Endothelial cell of umbilical vein (primary cell): ENCODE results near the gene ROPN1. TPM values are rescaled to one million over a fixed set of nuclear protein-coding genes. Genes with fewer than 3 reads are reported as not detected.
"Not testable (repeated sequence)": the region's sequence is repeated elsewhere in the genome, so short reads cannot be mapped to it uniquely, and the experiment has no call there.

Source experiments
- BruUV-seq: library from RNA; stranded (reverse); fragments of 400-500 nt; replicated peaks from 2 replicates; lab custom pipeline; 2021; lab: Mats Ljungman, UMichigan
- CTCF ChIA-PET: fragments of 300-600, 350-600 bp; sonication (Branson Sonifier 250); formaldehyde crosslinking; loops from one replicate; lab custom pipeline; 2021; ENCODE audit warnings: antibody characterized with exemption, inconsistent platforms; lab: Charles Lee
- POLR2A ChIA-PET: fragments of 300-600, 350-600 bp; sonication (Branson Sonifier 250); formaldehyde crosslinking; loops from one replicate; lab custom pipeline; 2021; ENCODE audit warnings: antibody characterized with exemption, inconsistent platforms; lab: Charles Lee
- DNase-seq: peaks from one replicate; pipeline ENCODE4 v3.0.0-alpha.2; 2011; ENCODE audit warnings: low read depth, low spot score
- FAIRE-seq: peaks from 2 replicates; lab custom pipeline; 2011; peaks lifted over from hg19 to GRCh38; lab: Jason Lieb, UNC
- H2AFZ ChIP-seq: 2 replicates; pipeline ENCODE4 v1.6.0; 2012; ENCODE audit warnings: low read depth, low read length, control low read depth, inconsistent platforms
- H3K27ac ChIP-seq: 2 replicates; pipeline ENCODE4 v1.5.1; 2011; ENCODE audit warnings: low read depth, mild to moderate bottlenecking, control low read depth, low read length, moderate library complexity; ENCODE audit not compliant: insufficient read depth
- H3K27me3 ChIP-seq, 2 experiments: 2 replicates each; pipeline versions ENCODE4 v1.6.0 to v1.6.1; 2011; ENCODE audit warnings: low read length in 2 of 2, mixed read lengths in 1 of 2; ENCODE audit not compliant: control insufficient read depth in 2 of 2, insufficient read depth in 2 of 2
- H3K36me3 ChIP-seq, 2 experiments: 2 replicates in 1 of 2; 3 replicates in 1 of 2; pipeline ENCODE4 v1.5.1; 2011; ENCODE audit warnings: low read length in 2 of 2, mild to moderate bottlenecking in 1 of 2, moderate library complexity in 1 of 2; ENCODE audit not compliant: control insufficient read depth in 2 of 2, insufficient read depth in 2 of 2; ENCODE audit errors: extremely low read depth in 1 of 2
- H3K4me1 ChIP-seq: 3 replicates; pipeline ENCODE4 v1.5.1; 2011; ENCODE audit warnings: mild to moderate bottlenecking, low read length; ENCODE audit not compliant: control insufficient read depth, insufficient read depth; ENCODE audit errors: extremely low read depth
- H3K4me2 ChIP-seq: 2 replicates; pipeline ENCODE4 v1.6.1; 2011; ENCODE audit warnings: low read length, control low read depth, mixed read lengths; ENCODE audit not compliant: insufficient read depth
- H3K4me3 ChIP-seq, 3 experiments: fragments of 200-600 bp in 1 of 3; sonication (generic), shearing (Covaris generic) in 1 of 3; replicated peaks in 1 of 3; 2 replicates each; pipeline ENCODE4 v1.5.1; 2011 to 2016; ENCODE audit warnings: control low read depth in 3 of 3, low read length in 3 of 3, mild to moderate bottlenecking in 2 of 3, inconsistent platforms in 1 of 3, low read depth in 1 of 3, moderate library complexity in 1 of 3; ENCODE audit not compliant: insufficient read depth in 1 of 3
- H3K79me2 ChIP-seq: 2 replicates; pipeline ENCODE4 v1.6.0; 2012; ENCODE audit warnings: low read length, inconsistent platforms; ENCODE audit not compliant: control insufficient read depth, insufficient read depth
- H3K9ac ChIP-seq: replicated peaks from 2 replicates; pipeline ENCODE3; 2011; ENCODE audit warnings: low read length, control low read depth; ENCODE audit not compliant: insufficient read depth; ENCODE audit errors: extremely low read depth
- H3K9me1 ChIP-seq: replicated peaks from 3 replicates; pipeline ENCODE4 v1.6.0; 2011; ENCODE audit warnings: mild to moderate bottlenecking, low read length; ENCODE audit not compliant: control insufficient read depth, insufficient read depth; ENCODE audit errors: extremely low read depth
- H3K9me3 ChIP-seq: replicated peaks from 2 replicates; pipeline ENCODE4 v1.5.1; 2012; ENCODE audit warnings: low read length, inconsistent platforms; ENCODE audit not compliant: control insufficient read depth, insufficient read depth
- H4K20me1 ChIP-seq: replicated peaks from 2 replicates; pipeline ENCODE3; 2011; ENCODE audit warnings: mild to moderate bottlenecking, low read length; ENCODE audit not compliant: control insufficient read depth, insufficient read depth; ENCODE audit errors: extremely low read depth
- FOS ChIP-seq: IDR thresholded peaks from 2 replicates; pipeline ENCODE4 v1.6.1; 2011; ENCODE audit warnings: mild to moderate bottlenecking, low read length, moderate library complexity, borderline replicate concordance; ENCODE audit not compliant: insufficient read depth
- GATA2 ChIP-seq: IDR thresholded peaks from 2 replicates; pipeline ENCODE4 v1.7.0; 2011; ENCODE audit warnings: low read depth, mild to moderate bottlenecking, moderate library complexity, mixed read lengths, low read length; ENCODE audit not compliant: insufficient read length, insufficient read depth
- JUN ChIP-seq: IDR thresholded peaks from 2 replicates; pipeline ENCODE4 v1.6.1; 2011; ENCODE audit warnings: borderline replicate concordance, low read depth; ENCODE audit not compliant: insufficient read length, insufficient read depth
- MYC ChIP-seq: IDR thresholded peaks from one replicate; pipeline ENCODE4 v1.6.1; 2011; ENCODE audit warnings: mild to moderate bottlenecking, low read depth, low read length
- POLR2A ChIP-seq: IDR thresholded peaks from 2 replicates; pipeline ENCODE4 v1.6.1; 2012; ENCODE audit warnings: low read depth, mild to moderate bottlenecking, control low read depth, low read length
- POLR2AphosphoS5 ChIP-seq: IDR thresholded peaks from 2 replicates; pipeline ENCODE4 v1.6.1; 2012; ENCODE audit warnings: low read depth, mild to moderate bottlenecking, control low read depth, low read length, moderate library complexity; ENCODE audit not compliant: insufficient read depth
- dilution Hi-C: fragments of 300-500 bp; cut with MboI; formaldehyde crosslinking; loops from one replicate; pipeline ENCODE4 v1.15.0; 2019; ENCODE audit warnings: low sequenced_read_pairs; ENCODE audit not compliant: extremely low pct_ligation_motif_present
- intact Hi-C: fragments of 100-400 bp; cut with micrococcal nuclease; formaldehyde crosslinking; loops from one replicate; pipeline ENCODE4 v1.10.0; 2022
- polyA plus RNA-seq, 4 experiments: library from polyadenylated mRNA; depleted of rRNA in 3 of 4; stranded (reverse) in 3 of 4; unstranded in 1 of 4; fragments of >200 nt; gene quantifications; 2 replicates each; pipeline versions ENCODE4 v1.2.1 to v1.2.3, GENCODE V29; 2011 to 2012; ENCODE audit warnings: missing spikeins in 1 of 4
- total RNA-seq: library from RNA; stranded (reverse); gene quantifications from 2 replicates; pipeline ENCODE4 v1.2.3, GENCODE V29; 2021
- TF ChIP-seq, protein P1 (sequence below): IDR thresholded peaks from 2 replicates; pipeline ENCODE4 v1.6.1; 2011; ENCODE audit not compliant: insufficient read depth, insufficient read length
- TF ChIP-seq, protein P2 (sequence below), 2 donors: IDR thresholded peaks; 1 replicate in 1 of 2; 2 replicates in 1 of 2; pipeline ENCODE4 v1.5.1; 2011; ENCODE audit warnings: low read length in 2 of 2, mild to moderate bottlenecking in 2 of 2, moderate library complexity in 2 of 2, control low read depth in 1 of 2, inconsistent platforms in 1 of 2, low read depth in 1 of 2; ENCODE audit not compliant: insufficient read depth in 1 of 2; ENCODE audit errors: extremely low read depth in 1 of 2

Gene ROPN1
- total and polyA plus RNA-seq, 2 donors (not counting 3 experiments of a cell fraction or from before 2014, with no cell fraction given): not detected

DNA sequence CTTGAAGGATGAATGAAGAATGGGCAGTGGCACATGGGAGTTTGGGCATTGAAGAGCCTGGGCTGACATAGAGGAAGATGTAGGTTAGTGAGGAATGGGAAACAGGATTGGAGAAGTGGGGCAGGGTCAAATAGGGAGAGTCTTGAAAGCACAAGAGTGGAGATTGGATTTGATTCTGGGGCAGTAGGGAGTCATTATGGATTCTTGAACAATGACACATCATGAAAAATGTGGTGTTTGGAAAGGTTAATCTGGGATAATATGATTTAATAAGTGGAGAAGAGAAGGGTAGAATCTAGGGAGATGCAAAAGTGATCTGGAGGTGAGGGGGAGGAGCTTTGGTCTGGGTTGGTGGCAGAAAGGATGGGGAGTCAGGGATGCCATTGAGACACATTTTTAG is 45.4 kb upstream of the ROPN1 start:
- ChIA-PET CTCF (no interaction called here), POLR2A (no interaction called here)
- peaks cover 4% of the 10 kb centered on the region for H3K4me1 ChIP-seq
- H3K4me3 ChIP-seq: no peak overlapping the region
- peaks cover 28 to 35% of the 10 kb centered on the region in 2 experiments for H3K27me3 ChIP-seq
- no peak overlapping the region for H3K4me2 ChIP-seq
- H2AFZ ChIP-seq: no peak overlapping the region
- FAIRE-seq: no peak
- DNase-seq: no peak
- H3K9me3 ChIP-seq: no peaks in the 10 kb centered on the region
- intact Hi-C loops: no loop called here
- TF ChIP-seq, protein P1, sequence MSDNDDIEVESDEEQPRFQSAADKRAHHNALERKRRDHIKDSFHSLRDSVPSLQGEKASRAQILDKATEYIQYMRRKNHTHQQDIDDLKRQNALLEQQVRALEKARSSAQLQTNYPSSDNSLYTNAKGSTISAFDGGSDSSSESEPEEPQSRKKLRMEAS: no peak
- no peak for TF ChIP-seq GATA2
- no peak for TF ChIP-seq FOS
- TF ChIP-seq MYC: no peak
- no peak for TF ChIP-seq POLR2A
- TF ChIP-seq, protein P2, sequence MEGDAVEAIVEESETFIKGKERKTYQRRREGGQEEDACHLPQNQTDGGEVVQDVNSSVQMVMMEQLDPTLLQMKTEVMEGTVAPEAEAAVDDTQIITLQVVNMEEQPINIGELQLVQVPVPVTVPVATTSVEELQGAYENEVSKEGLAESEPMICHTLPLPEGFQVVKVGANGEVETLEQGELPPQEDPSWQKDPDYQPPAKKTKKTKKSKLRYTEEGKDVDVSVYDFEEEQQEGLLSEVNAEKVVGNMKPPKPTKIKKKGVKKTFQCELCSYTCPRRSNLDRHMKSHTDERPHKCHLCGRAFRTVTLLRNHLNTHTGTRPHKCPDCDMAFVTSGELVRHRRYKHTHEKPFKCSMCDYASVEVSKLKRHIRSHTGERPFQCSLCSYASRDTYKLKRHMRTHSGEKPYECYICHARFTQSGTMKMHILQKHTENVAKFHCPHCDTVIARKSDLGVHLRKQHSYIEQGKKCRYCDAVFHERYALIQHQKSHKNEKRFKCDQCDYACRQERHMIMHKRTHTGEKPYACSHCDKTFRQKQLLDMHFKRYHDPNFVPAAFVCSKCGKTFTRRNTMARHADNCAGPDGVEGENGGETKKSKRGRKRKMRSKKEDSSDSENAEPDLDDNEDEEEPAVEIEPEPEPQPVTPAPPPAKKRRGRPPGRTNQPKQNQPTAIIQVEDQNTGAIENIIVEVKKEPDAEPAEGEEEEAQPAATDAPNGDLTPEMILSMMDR (IDR thresholded peaks at IDR 0.05; ENCODE audit: extremely low read depth in 1 of 2, insufficient read depth in 1 of 2, low read depth in 1 of 2, low read length in 2 of 2): no peak
- no peak for TF ChIP-seq JUN
- no peak for TF ChIP-seq POLR2AphosphoS5
- H3K79me2 ChIP-seq: no peaks in the 10 kb centered on the region
- dilution Hi-C loops: no loop called here
- BruUV-seq: no TSS peak
- no peak overlapping the region for H3K9ac ChIP-seq
- no peaks in the 10 kb centered on the region for H3K36me3 ChIP-seq
- no peak overlapping the region for H3K27ac ChIP-seq
- no peaks in the 10 kb centered on the region for H3K9me1 ChIP-seq
- H4K20me1 ChIP-seq: peaks cover 3% of the 10 kb centered on the region

DNA sequence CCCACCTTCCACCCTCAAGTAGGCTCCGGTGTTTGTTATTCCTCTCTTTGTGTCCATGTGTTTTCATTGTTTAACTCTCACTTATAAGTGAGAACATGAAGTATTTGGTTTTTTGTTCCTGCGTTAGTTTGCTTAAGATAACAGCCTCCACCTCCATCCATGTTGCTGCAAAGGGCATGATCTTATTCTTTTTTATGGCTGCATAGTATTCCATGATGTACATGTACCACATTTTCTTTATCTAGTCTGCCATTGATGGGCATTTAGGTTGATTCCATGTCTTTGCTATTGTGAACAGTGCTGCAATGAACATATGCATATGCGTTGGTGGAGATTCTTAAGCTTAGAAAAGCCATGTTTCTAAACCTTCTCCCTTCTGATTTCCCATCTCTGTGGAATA is 44.3 kb upstream of the ROPN1 start:
- H3K36me3 ChIP-seq, H3K79me2 ChIP-seq, H3K4me3 ChIP-seq, dilution Hi-C loops, FAIRE-seq, DNase-seq, H3K9me3 ChIP-seq, H3K27ac ChIP-seq, BruUV-seq, H3K4me2 ChIP-seq, H3K4me1 ChIP-seq, H4K20me1 ChIP-seq, intact Hi-C loops, POLR2A ChIA-PET, H2AFZ ChIP-seq, H3K9ac ChIP-seq, H3K9me1 ChIP-seq, CTCF ChIA-PET: not testable (repeated sequence)
- peaks cover 19 to 30% of the 10 kb centered on the region in 2 experiments for H3K27me3 ChIP-seq
